EH (cell line): Measurements from ENCODE around the gene LSM7.
A peak's percentile ranks its signal among the peaks of the same experiment; 100 is the strongest.

Source experiments
- DNase-seq: peaks from one replicate; pipeline ENCODE4 v3.0.0-alpha.2; 2015; ENCODE audit warnings: low read depth

LSM7 gene

DNA sequence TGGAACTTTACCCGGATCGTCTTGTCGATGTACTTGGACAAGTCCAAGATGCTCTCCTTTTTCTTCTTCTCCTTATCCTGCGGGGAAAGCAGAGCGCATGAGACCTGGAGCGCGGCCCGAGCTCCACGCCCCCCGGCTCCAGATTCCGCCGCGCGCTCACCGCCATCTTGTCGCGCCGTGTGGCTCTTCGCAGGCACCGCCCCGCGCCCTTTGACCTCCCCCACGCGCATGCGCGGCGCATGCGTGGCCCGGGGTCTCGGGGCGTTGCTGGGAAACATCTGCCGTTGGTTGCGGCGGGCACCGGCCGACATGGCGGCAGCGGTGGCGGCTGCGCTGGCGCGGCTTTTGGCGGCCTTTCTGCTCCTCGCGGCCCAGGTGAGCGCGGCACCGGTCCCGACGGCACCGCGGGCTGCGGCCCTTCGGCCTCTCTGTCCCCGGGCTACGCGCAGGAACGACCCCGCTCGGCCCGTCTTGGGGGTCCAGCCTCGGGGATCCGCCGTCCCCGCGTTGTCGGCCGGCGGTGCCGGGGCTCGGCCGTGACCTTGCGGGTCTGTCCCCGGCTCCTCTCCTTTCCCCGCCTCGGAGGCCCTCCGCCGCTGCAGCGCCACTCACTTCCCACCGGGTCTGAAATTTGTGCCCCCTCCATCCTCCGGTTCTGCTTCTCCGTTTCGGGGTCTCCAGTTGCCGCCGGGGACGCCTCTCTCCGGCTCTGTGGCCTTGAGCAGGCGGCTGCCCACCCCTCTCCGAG, at the start of gene LSM7, which contains the start of gene SPPL2B:
TSS of gene LSM7 (minus strand) at position 186 of the 748 bp plus-strand sequence. CDS start at position 166, 20 bp downstream.
TSS of gene SPPL2B (plus strand) at position 284 of the 748 bp plus-strand sequence. CDS start at position 310, 26 bp downstream.
- peak; percentile 89 for DNase-seq

DNA sequence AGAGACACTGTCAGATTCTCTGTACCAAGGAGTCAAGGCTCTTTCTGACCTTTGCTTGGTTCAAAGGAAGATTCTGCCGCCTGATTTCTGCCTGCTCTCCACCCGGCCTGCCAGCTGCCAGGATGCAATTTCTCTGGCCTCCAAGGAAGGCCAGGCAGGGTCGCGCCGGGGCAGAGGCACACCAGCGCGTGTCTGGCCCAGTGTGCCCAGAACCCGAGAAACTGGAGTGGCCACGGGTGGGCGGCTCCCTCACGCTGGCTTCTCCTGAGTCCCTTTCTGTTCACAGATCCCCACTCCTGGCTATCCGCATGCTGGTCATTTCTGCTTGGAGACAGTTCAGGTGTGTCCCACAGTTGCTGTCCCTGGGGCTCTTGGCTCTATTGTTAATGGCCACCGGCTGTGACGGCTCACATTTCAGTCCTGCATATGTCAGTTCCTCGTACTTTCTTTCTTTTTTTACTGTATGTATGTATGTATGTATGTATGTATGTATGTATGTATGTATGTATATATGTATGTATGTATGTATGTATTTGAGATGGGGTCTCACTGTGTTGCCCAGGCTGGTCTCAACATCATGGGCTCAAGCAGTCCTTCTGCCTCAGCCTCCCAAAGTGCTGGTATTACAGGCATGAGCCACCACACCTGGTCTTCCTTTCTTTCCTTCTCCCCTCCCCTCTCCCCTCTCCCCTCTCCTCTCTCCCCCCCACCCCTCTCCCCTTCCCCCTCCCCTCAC, 48.6 kb upstream of the LSM7 start:
- no peak for DNase-seq

DNA sequence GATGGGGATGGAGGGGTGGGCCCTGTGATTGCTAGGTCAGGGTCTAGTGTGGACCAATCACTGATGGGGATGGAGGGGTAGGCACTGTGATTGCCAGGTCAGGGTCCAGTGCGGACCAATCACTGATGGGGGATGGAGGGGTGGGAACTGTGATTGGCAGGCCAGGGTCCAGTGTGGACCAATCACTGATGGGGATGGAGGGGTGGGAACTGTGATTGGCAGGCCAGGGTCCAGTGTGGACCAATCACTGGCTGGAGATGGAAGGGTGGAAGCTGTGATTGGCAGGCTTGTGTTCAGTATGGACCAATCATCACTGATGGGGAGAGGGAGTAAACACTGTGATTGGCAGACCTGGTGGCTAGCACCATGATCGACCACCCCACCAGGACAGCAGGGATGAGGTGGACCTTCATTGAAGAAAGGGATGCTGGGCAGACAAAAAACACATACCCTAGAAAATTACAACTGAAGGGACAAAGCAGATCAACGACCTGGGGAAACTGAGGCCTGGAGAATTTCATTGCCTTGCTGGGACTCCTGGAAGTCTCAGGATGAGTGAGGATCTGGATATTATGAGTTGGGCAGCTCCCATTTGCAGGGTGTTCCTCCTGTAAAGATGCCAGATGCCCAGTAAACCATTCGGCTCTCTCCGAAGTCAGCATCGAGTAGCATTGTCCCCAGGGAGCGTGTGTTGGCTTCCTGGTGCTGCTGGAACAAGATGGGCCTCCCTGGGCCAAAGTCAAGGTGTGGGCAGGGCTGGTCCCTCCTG, 47.2 kb upstream of the LSM7 start:
- no peak for DNase-seq

DNA sequence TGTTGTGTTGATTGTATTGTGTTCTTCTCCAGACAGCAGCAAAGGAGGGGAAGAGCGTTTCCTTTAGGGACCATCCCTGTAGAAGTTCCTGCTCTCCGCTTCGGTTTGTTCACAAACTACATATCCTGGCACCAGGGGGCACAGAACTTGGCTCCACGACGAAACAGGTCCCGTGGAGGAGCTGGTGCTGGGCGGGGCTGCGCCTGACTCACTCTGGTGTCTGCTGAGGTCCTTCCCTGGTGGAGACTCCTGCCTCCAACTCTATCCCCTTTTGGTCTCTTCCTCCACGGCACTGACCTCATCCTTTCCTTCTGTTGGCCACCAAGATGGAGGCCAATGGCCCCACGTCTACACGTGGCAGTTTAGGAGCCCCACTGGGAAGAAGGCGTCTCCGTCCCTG, 46.4 kb upstream of the LSM7 start:
- no peak for DNase-seq

DNA sequence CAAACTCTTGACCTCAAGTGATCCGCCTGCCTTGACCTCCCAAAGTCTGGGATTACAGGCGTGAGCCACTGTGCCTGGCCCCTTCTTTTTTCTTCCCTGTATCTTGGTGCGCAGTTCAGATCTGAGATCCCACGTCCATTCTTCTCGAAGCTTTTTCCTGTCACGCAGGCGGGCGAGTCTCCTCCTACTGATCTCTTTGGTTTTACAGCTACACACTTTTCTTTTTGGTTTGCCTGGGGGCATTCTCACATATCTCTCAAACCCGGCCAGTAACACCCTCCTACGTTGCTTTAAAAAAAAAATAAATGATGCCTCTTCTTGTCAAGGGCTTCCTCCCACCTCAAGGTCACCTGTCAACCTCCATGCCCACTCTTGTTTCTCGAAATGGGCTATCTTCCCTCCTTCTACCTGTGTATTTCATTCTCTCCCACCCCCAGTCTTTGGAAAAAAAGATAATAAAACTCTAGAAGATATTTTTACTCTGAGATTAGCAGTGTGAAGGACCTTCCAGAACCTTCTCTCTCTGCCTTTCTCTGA, 43.8 kb upstream of the LSM7 start:
- peak; percentile 56 for DNase-seq

DNA sequence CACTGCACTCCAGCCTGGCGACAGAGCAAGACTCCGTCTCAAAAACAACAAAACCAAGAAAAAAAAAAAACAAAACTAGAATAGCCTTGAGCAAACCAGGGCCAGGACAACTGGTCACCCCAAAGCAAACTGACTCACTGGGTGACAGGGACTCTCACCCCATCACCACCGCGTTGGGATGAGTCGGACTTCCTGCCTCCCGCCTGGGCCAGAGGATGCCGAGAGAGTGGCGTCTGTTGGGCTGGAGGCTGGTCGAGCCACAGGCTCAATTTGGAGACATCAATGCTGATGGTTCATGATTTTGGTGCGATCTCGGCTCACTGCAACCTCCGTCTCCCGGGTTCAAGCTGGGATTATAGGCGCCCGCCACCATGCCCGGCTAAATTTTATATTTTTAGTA, 43.3 kb upstream of the LSM7 start:
- peak; percentile 82 for DNase-seq

DNA sequence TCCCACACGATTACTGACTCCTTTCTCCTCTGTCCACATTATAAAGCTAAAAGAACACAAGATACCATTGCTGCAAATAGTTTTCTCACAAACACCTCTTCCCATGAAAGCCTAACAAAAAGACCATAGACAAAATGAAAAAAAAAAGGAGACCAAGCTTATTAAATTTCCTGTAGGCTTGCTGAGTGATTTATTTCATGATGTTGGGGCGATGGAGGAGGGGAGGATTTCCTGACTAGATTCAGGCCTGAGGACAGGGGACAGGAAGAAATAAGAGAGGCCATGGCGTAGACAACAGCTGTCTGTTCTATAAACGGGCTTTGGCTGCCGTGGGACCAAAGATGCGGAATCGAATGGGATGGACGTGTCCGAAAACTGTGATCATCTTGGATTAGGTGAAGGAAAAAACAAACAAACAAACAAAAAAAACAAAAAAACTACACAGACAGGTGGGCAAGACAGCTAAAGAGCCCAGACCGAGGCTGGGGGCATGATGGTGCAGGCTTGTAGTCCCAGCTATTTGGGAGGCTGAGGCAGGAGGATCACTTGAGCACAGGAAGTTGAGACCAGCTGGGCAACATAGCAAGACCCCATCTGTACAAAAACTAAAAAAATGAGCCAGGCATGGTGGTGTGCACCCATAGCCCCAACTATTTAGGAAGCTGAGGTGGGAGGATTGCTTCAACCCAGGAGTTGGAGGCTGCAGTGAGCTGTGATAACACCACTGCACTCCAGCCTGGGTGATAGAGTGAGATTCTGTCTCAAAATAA, 37.0 kb upstream of the LSM7 start:
- DNase-seq, result no peak

DNA sequence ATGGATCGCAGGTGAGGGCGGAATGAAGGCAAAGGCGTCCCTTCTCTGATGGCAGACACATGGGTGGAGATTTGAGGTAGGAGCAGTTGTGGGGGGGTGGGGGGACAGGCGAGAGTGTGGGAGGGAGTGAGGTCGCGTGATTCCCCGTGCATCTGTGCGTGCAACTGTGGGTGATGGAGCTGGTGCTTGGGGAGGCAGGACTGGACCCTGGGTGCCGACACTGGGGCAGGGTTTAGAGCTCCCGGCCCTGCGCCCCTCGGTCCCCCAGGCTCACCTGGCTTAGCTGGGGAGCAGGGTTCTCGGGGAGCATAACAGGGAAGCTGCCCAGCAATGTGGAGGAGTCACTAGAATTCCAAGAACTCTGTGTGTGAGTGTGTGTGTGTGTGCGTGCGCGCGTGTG, 35.0 kb upstream of the LSM7 start:
- DNase-seq, result no peak

DNA sequence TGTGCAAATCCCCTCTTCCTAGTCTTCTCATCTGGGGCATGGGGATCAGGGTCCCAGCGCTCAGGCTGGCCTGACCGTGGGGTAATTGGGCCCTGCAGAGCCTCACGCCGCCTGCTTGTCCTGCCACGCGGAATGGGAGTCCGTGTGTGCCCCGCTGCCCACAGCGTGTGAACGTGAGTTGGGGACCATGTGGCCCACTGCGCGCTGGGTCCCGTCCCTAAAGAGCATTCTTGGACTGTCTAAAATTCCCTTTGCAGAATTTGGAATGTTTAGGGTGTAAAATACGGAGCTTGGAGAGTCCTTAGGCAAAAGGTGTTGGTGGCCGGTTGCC, 34.5 kb upstream of the LSM7 start:
- no peak for DNase-seq

DNA sequence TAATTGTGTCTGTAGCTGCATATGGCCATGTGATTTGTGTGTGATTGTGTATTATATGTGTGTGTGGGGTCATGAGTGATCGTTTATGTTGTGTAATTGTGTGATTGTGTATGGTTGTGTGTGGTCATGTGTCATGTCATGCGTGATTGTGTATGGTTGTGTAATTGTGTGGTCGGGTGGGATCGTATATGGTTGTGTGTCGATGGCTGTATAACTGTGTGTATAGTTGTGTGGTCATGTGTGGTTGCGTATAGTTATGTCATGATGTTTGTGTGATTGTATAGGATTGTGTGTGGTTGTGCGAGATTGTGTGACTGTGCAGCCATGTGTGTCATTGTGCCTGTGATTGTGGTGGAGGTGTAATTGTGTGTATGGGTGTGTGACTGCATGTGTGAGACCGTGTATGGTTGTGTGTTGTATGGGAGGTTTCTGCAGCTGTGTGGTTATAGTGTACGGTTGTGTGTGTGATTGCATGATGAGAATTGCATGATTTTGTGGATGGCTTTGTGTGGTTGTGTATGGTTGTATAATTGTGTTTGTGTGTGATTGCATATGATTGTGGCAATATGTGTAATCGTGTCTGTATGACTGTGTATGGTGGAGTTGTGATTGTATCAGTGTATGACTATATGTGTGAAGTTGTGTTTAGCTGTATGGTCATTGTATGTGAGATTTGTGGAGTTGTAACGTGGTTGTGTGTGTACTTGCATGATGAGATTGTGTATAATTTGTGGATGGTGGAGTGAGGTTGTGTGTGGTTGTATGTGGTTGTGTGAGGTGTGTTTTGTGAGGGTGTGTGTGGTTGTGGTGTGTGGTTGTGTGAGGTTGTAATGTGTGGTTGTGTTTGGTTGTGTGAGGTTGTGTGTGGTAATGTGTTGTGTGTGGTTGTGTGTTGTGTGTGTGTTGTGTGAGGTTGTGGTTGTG, 33.9 kb upstream of the LSM7 start:
- DNase-seq, result no peak

DNA sequence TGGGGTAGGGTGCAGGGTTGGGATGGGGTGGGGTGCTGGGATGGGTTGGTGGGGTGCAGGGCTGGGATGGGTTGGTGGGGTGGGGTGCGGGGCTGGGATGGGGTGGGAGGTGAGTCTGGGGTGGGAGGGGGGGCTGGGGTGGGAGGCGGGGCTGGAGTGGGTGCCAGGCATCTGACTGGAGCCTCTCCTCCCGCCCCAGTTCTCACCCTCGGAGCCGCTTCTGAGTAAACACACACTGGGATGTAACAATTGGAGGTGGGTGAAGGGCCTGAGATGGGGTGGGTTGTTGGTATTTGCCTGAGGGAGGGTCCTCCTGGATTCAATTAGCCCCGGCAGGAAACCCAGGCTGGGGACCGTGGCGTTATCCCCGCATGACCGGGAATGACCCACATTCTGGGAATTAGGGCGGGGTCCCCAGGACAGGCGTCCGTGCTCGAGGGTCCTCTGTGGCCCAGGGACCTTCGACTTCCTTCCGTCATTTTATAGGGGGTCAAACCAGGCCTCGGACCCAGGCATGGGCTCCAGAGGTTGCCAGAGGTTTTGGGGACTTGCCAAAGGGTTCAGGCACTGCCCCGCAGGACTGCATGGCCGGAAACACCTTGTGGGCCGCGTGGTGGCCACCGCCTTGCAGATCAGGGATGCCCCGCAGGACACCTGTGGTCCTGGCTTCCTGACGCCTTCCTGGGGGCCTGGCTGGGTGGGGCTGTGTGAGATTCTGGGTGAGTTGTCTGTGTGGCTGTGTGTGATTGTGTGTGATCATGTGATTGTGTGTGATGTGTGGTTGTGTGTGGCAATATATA, 33.1 kb upstream of the LSM7 start:
- DNase-seq, result no peak

DNA sequence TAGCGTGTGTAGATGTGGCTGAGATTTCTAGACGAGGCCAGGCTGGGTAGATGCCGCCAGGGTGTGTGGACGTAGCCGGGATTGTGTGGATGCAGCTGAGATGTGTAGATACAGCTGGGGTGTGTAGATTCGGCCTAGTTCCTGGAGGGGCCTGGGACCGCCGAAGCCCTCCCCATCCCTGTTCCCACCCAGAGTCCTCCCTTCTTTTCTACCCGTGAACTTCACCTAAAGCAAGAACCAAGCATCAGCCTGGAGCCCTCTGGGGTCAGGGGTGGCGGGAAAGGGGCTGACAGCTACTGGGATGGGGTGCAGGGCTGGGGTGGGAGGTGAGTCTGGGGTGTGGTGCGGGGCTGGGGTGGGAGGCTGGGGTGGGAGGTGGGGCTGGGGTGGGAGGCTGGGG, 32.4 kb upstream of the LSM7 start:
- DNase-seq, result no peak

DNA sequence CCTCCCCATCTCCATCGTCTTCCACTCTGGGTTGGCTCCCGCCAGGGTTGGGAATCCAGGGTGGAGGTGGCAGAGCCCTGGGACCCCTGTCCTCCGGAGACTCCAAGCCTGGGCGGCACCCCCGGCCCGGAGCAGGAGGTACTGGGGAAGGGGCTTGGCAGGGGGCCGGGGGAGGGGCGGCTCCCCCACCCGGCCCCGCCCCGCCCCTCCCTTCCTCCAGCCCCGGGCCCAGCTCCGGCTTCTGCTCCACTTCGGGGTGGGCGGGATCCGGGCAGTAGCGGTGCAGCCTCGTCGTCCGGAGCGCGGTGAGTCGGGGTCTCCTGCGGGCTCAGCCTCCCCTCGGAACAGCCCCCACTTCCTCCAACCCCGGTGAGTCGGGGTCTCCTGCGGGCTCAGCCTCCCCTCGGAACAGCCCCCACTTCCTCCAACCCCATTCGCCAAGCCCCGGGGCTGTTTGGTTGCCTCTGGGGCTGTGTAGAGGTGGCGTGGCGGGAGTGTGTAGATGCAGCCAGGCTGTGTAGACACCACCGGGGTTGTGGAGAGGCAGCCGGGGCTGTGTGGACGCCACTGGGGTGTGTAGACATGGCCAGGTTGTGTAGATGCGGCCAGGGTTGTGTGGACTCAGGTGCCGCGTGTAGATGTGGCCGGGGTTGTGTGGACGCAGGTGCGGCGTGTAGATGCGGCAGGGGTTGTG, 31.8 kb upstream of the LSM7 start, which contains the start of gene TMPRSS9:
TSS of gene TMPRSS9 (plus strand) at position 274 of the 694 bp plus-strand sequence. CDS start 29,521 bp downstream, outside the sequence.
- no peak for DNase-seq

DNA sequence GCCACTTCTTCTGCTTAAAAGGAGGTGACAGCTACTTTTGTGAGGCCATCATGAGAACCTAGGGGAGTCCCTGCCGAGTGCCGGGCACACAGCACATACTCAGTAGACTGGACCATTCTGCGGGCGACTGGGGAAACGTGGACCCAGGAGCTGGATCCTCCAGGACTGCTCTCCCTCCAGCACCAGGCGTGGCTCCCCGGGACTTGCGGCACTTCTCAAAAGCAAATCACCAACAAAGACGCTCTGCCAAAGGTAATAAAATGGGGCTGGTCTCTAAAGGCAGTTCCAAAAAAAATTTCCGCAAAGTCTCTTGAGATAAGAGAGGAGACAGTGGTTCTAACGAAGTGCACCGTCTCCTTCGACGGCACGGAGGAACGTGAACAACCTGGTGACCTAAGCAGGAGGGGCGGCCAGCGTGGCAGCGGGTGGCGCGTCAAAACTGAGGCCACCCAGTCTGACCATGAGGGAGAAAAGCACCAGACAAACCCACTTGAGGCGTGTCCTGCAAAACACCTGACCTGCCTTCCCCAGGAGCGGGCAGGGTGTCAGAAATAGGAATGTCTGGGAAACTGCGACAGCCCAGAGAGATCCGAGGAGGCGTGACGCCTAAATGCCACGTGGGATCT, 30.3 kb upstream of the LSM7 start:
- no peak for DNase-seq

DNA sequence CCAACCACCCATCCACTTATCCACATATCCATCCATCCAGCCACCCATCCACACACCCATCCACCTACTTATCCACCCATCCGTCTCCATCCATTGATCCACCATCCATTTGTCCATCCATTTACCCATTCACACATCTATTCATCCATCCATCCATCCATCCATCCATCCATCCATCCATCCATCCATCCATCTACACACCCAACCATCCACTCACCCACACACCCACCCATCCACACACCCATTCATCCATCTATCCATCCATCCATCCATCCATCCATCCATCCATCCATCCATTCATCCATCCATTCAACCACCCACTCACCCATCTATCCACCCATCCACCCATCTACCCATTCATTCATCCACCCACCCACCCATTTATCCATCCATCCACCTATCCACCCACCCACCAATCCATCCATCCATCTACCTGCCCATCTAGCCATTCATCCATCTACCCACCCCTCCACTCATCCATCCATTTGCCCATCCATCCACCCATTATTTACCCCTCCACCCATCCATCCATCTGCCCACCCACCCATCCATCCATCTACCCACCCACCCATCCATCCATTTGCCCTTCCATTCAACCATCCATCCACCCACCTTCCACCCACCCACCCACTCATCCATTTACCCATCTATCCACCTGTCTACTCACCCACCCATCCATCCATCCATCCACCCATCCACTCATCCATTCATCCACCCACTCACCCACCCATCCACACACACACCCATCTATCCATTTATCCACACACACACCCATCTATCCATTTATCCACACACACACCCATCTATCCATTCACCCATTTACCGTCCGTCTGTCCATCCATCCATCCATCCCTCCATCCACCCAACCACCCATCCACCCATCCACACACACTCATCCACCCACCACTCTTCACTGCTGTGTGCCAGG, 29.2 kb upstream of the LSM7 start:
- DNase-seq, result no peak

DNA sequence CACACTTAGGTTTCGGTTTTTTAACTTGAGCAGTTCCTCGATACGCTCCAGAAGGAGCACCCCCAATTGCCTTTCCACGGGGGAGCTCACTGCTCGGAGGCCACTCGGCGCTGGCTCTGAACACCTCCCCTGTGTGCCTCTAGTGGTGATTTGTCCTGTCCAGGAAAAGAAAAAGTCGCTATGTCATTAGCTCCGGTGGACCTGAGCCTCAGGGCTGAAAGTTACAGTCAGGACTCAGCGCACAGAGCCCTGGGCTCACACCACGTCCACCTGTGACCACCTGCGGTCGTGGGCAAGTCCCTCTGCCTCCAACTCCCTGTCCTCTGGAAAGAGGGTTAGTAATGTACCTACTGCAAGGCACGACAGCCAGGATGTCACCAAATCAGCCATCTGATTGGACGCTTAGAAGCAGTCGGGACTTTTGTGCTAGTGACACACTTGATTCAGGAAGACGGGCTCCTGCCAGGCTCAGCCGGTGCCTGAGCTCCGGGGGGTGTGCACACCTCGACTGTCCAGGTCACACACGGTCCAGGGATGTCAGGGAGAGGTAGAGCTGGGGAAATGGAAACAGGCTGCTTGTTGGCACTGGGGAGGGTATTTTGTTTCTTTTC, 27.8 kb upstream of the LSM7 start:
- no peak for DNase-seq
